ENCODE measurements around the gene RBM5.
"Not testable (repeated sequence)": the region's sequence is repeated elsewhere in the genome, so short reads cannot be mapped to it uniquely, and the experiment has no call there.

RBM5 gene

GRCh38 chr3:50084951-50085350 is 3.8 kb upstream of the RBM5 start:
- not testable (repeated sequence) for H3K9me3 ChIP-seq (ENCODE audit: insufficient read depth, low read depth, low read length); H4K8ac ChIP-seq (ENCODE audit: low read depth, low read length); H2AFZ ChIP-seq (ENCODE audit: insufficient read depth, low read length, poor library complexity); H4K12ac ChIP-seq (ENCODE audit: low read depth, low read length); H3K79me1 ChIP-seq (ENCODE audit: low read length); H3K27me3 ChIP-seq (ENCODE audit: insufficient read depth, low read length); H2AK5ac ChIP-seq (ENCODE audit: low read length); H3K4me1 ChIP-seq (ENCODE audit: control insufficient read depth in 1 of 2, insufficient read depth in 2 of 2, low read length in 2 of 2); H3K23ac ChIP-seq (ENCODE audit: low read length); H3K14ac ChIP-seq (ENCODE audit: low read length); H2BK120ac ChIP-seq (ENCODE audit: insufficient read depth, low read length, poor library complexity); H2BK5ac ChIP-seq (ENCODE audit: low read depth, low read length, poor library complexity); H3K4ac ChIP-seq (ENCODE audit: low read depth, low read length); H3K18ac ChIP-seq (ENCODE audit: low read length); H3K79me2 ChIP-seq (ENCODE audit: control insufficient read depth, insufficient read depth, low read length, poor library complexity); H3K36me3 ChIP-seq (ENCODE audit: control insufficient read depth in 1 of 2, insufficient read depth in 2 of 2, low read length in 2 of 2); H3K27ac ChIP-seq (ENCODE audit: low read depth, low read length); H3K4me3 ChIP-seq (ENCODE audit: low read depth, low read length); H4K91ac ChIP-seq (ENCODE audit: low read depth, low read length); DNase-seq; H2BK12ac ChIP-seq (ENCODE audit: low read length); H3K4me2 ChIP-seq (ENCODE audit: low read length); H3K9ac ChIP-seq (ENCODE audit: low read length)
- WGBS (ENCODE audit: extremely low coverage, insufficient coverage, insufficient read length), result no CpG with 5 or more reads among the region's 33 CpGs

- H3K4me1 ChIP-seq (ENCODE audit: control insufficient read depth in 1 of 2, insufficient read depth in 2 of 2, low read length in 2 of 2), result no peaks in the 10 kb centered on the region
- H2BK120ac ChIP-seq (ENCODE audit: insufficient read depth, low read length, poor library complexity), result no peak overlapping the region
- H3K14ac ChIP-seq (ENCODE audit: low read length), result no peak overlapping the region
- H3K23ac ChIP-seq (ENCODE audit: low read length), result no peak overlapping the region
- no CpG with 5 or more reads among the region's 16 CpGs for WGBS (ENCODE audit: extremely low coverage, insufficient coverage, insufficient read length)
- no peak for DNase-seq
- no peak overlapping the region for H2AK5ac ChIP-seq (ENCODE audit: low read length)
- H3K79me1 ChIP-seq (ENCODE audit: low read length), result peaks cover 8% of the 10 kb centered on the region
- peak overlapping the region; percentile 93 for H3K18ac ChIP-seq (ENCODE audit: low read length)
- no peaks in the 10 kb centered on the region for H3K27me3 ChIP-seq (ENCODE audit: insufficient read depth, low read length)
- peak overlapping the region; percentile 93 for H4K12ac ChIP-seq (ENCODE audit: low read depth, low read length)
- peak overlapping the region; percentile 96 for H3K9ac ChIP-seq (ENCODE audit: low read length)
- peak overlapping the region; percentile 82 for H3K4me2 ChIP-seq (ENCODE audit: low read length)
- no peak overlapping the region for H2BK5ac ChIP-seq (ENCODE audit: low read depth, low read length, poor library complexity)
- no peak overlapping the region for H2BK12ac ChIP-seq (ENCODE audit: low read length)
- H3K4ac ChIP-seq (ENCODE audit: low read depth, low read length), result peak overlapping the region; percentile 87
- peak overlapping the region; percentile 95 for H4K8ac ChIP-seq (ENCODE audit: low read depth, low read length)
- peaks cover 9% of the 10 kb centered on the region for H3K79me2 ChIP-seq (ENCODE audit: control insufficient read depth, insufficient read depth, low read length, poor library complexity)
- peaks cover 20 to 30% of the 10 kb centered on the region in 2 experiments for H3K36me3 ChIP-seq (ENCODE audit: control insufficient read depth in 1 of 2, insufficient read depth in 2 of 2, low read length in 2 of 2)
- no peaks in the 10 kb centered on the region for H3K9me3 ChIP-seq (ENCODE audit: insufficient read depth, low read depth, low read length)
- no peak overlapping the region for H2AFZ ChIP-seq (ENCODE audit: insufficient read depth, low read length, poor library complexity)
- H3K4me3 ChIP-seq (ENCODE audit: low read depth, low read length), result peak overlapping the region; percentile 93
- peak overlapping the region; percentile 89 for H4K91ac ChIP-seq (ENCODE audit: low read depth, low read length)
- H3K27ac ChIP-seq (ENCODE audit: low read depth, low read length), result no peak overlapping the region
Observed at GRCh38 chr3:50089609-50089945, 858 bp downstream of the RBM5 start.

GRCh38 chr3:50090984-50091383 is 2.3 kb downstream of the RBM5 start:
- no peak overlapping the region for H2BK120ac ChIP-seq (ENCODE audit: insufficient read depth, low read length, poor library complexity)
- no peak overlapping the region for H2BK5ac ChIP-seq (ENCODE audit: low read depth, low read length, poor library complexity)
- H3K36me3 ChIP-seq (ENCODE audit: control insufficient read depth in 1 of 2, insufficient read depth in 2 of 2, low read length in 2 of 2), result peaks cover 27 to 41% of the 10 kb centered on the region in 2 experiments
- H4K8ac ChIP-seq (ENCODE audit: low read depth, low read length), result no peak overlapping the region
- H3K9ac ChIP-seq (ENCODE audit: low read length), result no peak overlapping the region
- H2BK12ac ChIP-seq (ENCODE audit: low read length), result no peak overlapping the region
- DNase-seq, result no peak
- H3K4me3 ChIP-seq (ENCODE audit: low read depth, low read length), result no peak overlapping the region
- no peak overlapping the region for H4K12ac ChIP-seq (ENCODE audit: low read depth, low read length)
- no peak overlapping the region for H3K14ac ChIP-seq (ENCODE audit: low read length)
- H3K27me3 ChIP-seq (ENCODE audit: insufficient read depth, low read length), result no peaks in the 10 kb centered on the region
- H3K4me2 ChIP-seq (ENCODE audit: low read length), result peak overlapping the region; percentile 82
- H3K27ac ChIP-seq (ENCODE audit: low read depth, low read length), result no peak overlapping the region
- no peak overlapping the region for H4K91ac ChIP-seq (ENCODE audit: low read depth, low read length)
- H2AFZ ChIP-seq (ENCODE audit: insufficient read depth, low read length, poor library complexity), result no peak overlapping the region
- no peak overlapping the region for H3K4ac ChIP-seq (ENCODE audit: low read depth, low read length)
- no peak overlapping the region for H3K23ac ChIP-seq (ENCODE audit: low read length)
- H3K79me2 ChIP-seq (ENCODE audit: control insufficient read depth, insufficient read depth, low read length, poor library complexity), result peaks cover 9% of the 10 kb centered on the region
- H3K79me1 ChIP-seq (ENCODE audit: low read length), result peaks cover 8% of the 10 kb centered on the region
- H3K4me1 ChIP-seq (ENCODE audit: control insufficient read depth in 1 of 2, insufficient read depth in 2 of 2, low read length in 2 of 2), result no peaks in the 10 kb centered on the region
- no peaks in the 10 kb centered on the region for H3K9me3 ChIP-seq (ENCODE audit: insufficient read depth, low read depth, low read length)
- no peak overlapping the region for H2AK5ac ChIP-seq (ENCODE audit: low read length)
- no peak overlapping the region for H3K18ac ChIP-seq (ENCODE audit: low read length)

GRCh38 chr3:50095352-50095998 is 6.8 kb downstream of the RBM5 start:
- Histone ChIP-seq H3K27ac (ENCODE audit: low read depth, low read length) (no peak overlapping the region), H3K36me3 (ENCODE audit: control insufficient read depth in 1 of 2, insufficient read depth in 2 of 2, low read length in 2 of 2) (peaks cover 59 to 82% of the 10 kb centered on the region in 2 experiments), H3K9me3 (ENCODE audit: insufficient read depth, low read depth, low read length) (no peaks in the 10 kb centered on the region), H3K79me2 (ENCODE audit: control insufficient read depth, insufficient read depth, low read length, poor library complexity) (no peaks in the 10 kb centered on the region), H3K4me2 (ENCODE audit: low read length) (no peak overlapping the region), H2BK12ac (ENCODE audit: low read length) (no peak overlapping the region), H3K4me1 (ENCODE audit: control insufficient read depth in 1 of 2, insufficient read depth in 2 of 2, low read length in 2 of 2) (no peaks in the 10 kb centered on the region), H4K8ac (ENCODE audit: low read depth, low read length) (no peak overlapping the region), H3K4me3 (ENCODE audit: low read depth, low read length) (no peak overlapping the region), H2AFZ (ENCODE audit: insufficient read depth, low read length, poor library complexity) (no peak overlapping the region), H3K14ac (ENCODE audit: low read length) (no peak overlapping the region), H3K79me1 (ENCODE audit: low read length) (no peaks in the 10 kb centered on the region), H3K4ac (ENCODE audit: low read depth, low read length) (no peak overlapping the region), H2BK120ac (ENCODE audit: insufficient read depth, low read length, poor library complexity) (no peak overlapping the region), H3K9ac (ENCODE audit: low read length) (no peak overlapping the region), H3K23ac (ENCODE audit: low read length) (no peak overlapping the region), H3K18ac (ENCODE audit: low read length) (peak overlapping the region; percentile 23), H3K27me3 (ENCODE audit: insufficient read depth, low read length) (no peaks in the 10 kb centered on the region), H4K91ac (ENCODE audit: low read depth, low read length) (no peak overlapping the region), H2BK5ac (ENCODE audit: low read depth, low read length, poor library complexity) (no peak overlapping the region), H2AK5ac (ENCODE audit: low read length) (no peak overlapping the region), H4K12ac (ENCODE audit: low read depth, low read length) (no peak overlapping the region)
- no peak for DNase-seq
- no CpG with 5 or more reads among the region's 5 CpGs for WGBS (ENCODE audit: extremely low coverage, insufficient coverage, insufficient read length)

All from trophoblast cell (in vitro differentiated cells and primary cell).